ENCODE data around the gene ZNF740. TPM values are rescaled to one million over a fixed set of nuclear protein-coding genes. Genes with fewer than 3 reads are reported as not detected.
A peak's percentile ranks its signal among the peaks of the same experiment; 100 is the strongest.

Gene ZNF740
- total RNA-seq, 1 donor from 2014 or later = 38.4 TPM

- H3K9ac ChIP-seq = no peak overlapping the region
- TF ChIP-seq EZH2phosphoT487 (IDR thresholded peaks at IDR 0.05) (no peak), EZH2 (IDR thresholded peaks at IDR 0.05) (no peak), CTCF (IDR thresholded peaks at IDR 0.05) (no peak)
- H3K27me3 Mint-ChIP-seq (ENCODE audit: insufficient read depth, low read depth) = peaks cover 26% of the 10 kb centered on the region
- H3F3A ChIP-seq (ENCODE audit: low read depth) = peaks cover 37% of the 10 kb centered on the region
- no peak overlapping the region for H2AFZ ChIP-seq (replicated peaks)
- peak overlapping the region; percentile 8 for H3K4me2 ChIP-seq
- peak overlapping the region; percentile 55 for H3K4me3 Mint-ChIP-seq
- H3K9me3 ChIP-seq (ENCODE audit: low read depth) = no peaks in the 10 kb centered on the region
- peaks cover 52% of the 10 kb centered on the region for H3K4me1 Mint-ChIP-seq
- DNase-seq (ENCODE audit: low spot score) = no peak
- no peaks in the 10 kb centered on the region for H3K27me3 ChIP-seq
- no peaks in the 10 kb centered on the region for H3K79me2 ChIP-seq (ENCODE audit: low read depth)
- no peak overlapping the region for H3K27ac Mint-ChIP-seq
- no peak overlapping the region for H3K4me3 ChIP-seq
- H3K36me3 ChIP-seq = no peaks in the 10 kb centered on the region
- no peak overlapping the region for H3K27ac ChIP-seq
- no peaks in the 10 kb centered on the region for H4K20me1 ChIP-seq (ENCODE audit: low read depth)
- no peaks in the 10 kb centered on the region for H3K9me3 Mint-ChIP-seq
- no peaks in the 10 kb centered on the region for H3K36me3 Mint-ChIP-seq
- H3K4me1 ChIP-seq = peaks cover 47% of the 10 kb centered on the region
Measured at GRCh38 chr12:53235742-53236442, 55.4 kb downstream of the ZNF740 start.

GRCh38 chr12:53236443-53237111, 56.1 kb downstream of the ZNF740 start:
- Mint-ChIP-seq H3K27me3 (ENCODE audit: insufficient read depth, low read depth) (peaks cover 25% of the 10 kb centered on the region), H3K27ac (peak overlapping the region; percentile 51), H3K4me1 (peaks cover 52% of the 10 kb centered on the region), H3K36me3 (no peaks in the 10 kb centered on the region), H3K9me3 (no peaks in the 10 kb centered on the region), H3K4me3 (no peak overlapping the region)
- Histone ChIP-seq H3K9ac (no peak overlapping the region), H2AFZ (replicated peaks) (no peak overlapping the region), H3K4me1 (peaks cover 47% of the 10 kb centered on the region), H4K20me1 (ENCODE audit: low read depth) (no peaks in the 10 kb centered on the region), H3K79me2 (ENCODE audit: low read depth) (no peaks in the 10 kb centered on the region), H3K9me3 (ENCODE audit: low read depth) (no peaks in the 10 kb centered on the region), H3K27ac (no peak overlapping the region), H3K27me3 (no peaks in the 10 kb centered on the region), H3K36me3 (no peaks in the 10 kb centered on the region), H3K4me2 (no peak overlapping the region), H3K4me3 (no peak overlapping the region), H3F3A (ENCODE audit: low read depth) (peaks cover 41% of the 10 kb centered on the region)
- TF ChIP-seq EZH2phosphoT487 (IDR thresholded peaks at IDR 0.05) (no peak), CTCF (IDR thresholded peaks at IDR 0.05) (no peak), EZH2 (IDR thresholded peaks at IDR 0.05) (no peak)
- no peak for DNase-seq (ENCODE audit: low spot score)

GRCh38 chr12:53239643-53240258, 59.2 kb downstream of the ZNF740 start:
- Histone ChIP-seq H3F3A (ENCODE audit: low read depth) (peaks cover 48% of the 10 kb centered on the region), H3K36me3 (no peaks in the 10 kb centered on the region), H3K9me3 (ENCODE audit: low read depth) (no peaks in the 10 kb centered on the region), H3K9ac (no peak overlapping the region), H4K20me1 (ENCODE audit: low read depth) (no peaks in the 10 kb centered on the region), H3K27me3 (no peaks in the 10 kb centered on the region), H3K4me3 (no peak overlapping the region), H3K27ac (no peak overlapping the region), H3K4me2 (no peak overlapping the region), H3K4me1 (peaks cover 46% of the 10 kb centered on the region), H2AFZ (replicated peaks) (no peak overlapping the region), H3K79me2 (ENCODE audit: low read depth) (no peaks in the 10 kb centered on the region)
- no peaks in the 10 kb centered on the region for H3K36me3 Mint-ChIP-seq
- peaks cover 51% of the 10 kb centered on the region for H3K4me1 Mint-ChIP-seq
- H3K9me3 Mint-ChIP-seq = no peaks in the 10 kb centered on the region
- no peak overlapping the region for H3K27ac Mint-ChIP-seq
- H3K27me3 Mint-ChIP-seq (ENCODE audit: insufficient read depth, low read depth) = peaks cover 15% of the 10 kb centered on the region
- no peak overlapping the region for H3K4me3 Mint-ChIP-seq
- TF ChIP-seq EZH2 (IDR thresholded peaks at IDR 0.05) = no peak
- no peak for TF ChIP-seq EZH2phosphoT487 (IDR thresholded peaks at IDR 0.05)
- no peak for TF ChIP-seq CTCF (IDR thresholded peaks at IDR 0.05)
- no peak for DNase-seq (ENCODE audit: low spot score)
